A549 (cell line): ENCODE measurements around the gene CEP152. TPM values are rescaled to one million over a fixed set of nuclear protein-coding genes. Genes with fewer than 3 reads are reported as not detected.

ENCODE experiments used
- ATAC-seq, 2 experiments: fragments of 200-7000 bp in 1 of 2; fragments of >200 bp in 1 of 2; cut with Nextera tagmentation in 1 of 2; cut with Tn5 transposase in 1 of 2; 3 replicates each; pipeline versions ENCODE4 v1.8.0 to v1.9.1; 2018 to 2020; ENCODE audit warnings: mild to moderate bottlenecking in 1 of 2, moderate library complexity in 1 of 2
- CTCF ChIA-PET: fragments of 300-600 bp; sonication (Branson Sonifier 250); formaldehyde crosslinking; extraction: SDS; loops from one replicate; lab custom pipeline; 2021; ENCODE audit warnings: antibody characterized with exemption, inconsistent platforms; lab: Yijun Ruan, JAX
- POLR2A ChIA-PET: fragments of 350-600 bp; formaldehyde crosslinking; extraction: SDS; loops from one replicate; lab custom pipeline; 2021; ENCODE audit warnings: antibody characterized with exemption, inconsistent platforms; lab: Yijun Ruan, JAX
- DNase-seq, 2 experiments: peaks; one replicate each; pipeline versions ENCODE4 v3.0.0 to v3.0.0-alpha.2; 2011 to 2016; ENCODE audit warnings: low read depth in 1 of 2, low spot score in 1 of 2
- FAIRE-seq: peaks from 2 replicates; lab custom pipeline; 2011; peaks lifted over from hg19 to GRCh38; lab: Jason Lieb, UNC
- H3K27ac ChIP-seq, 2 experiments: fragments of >200 bp; sonication (Bioruptor Twin); formaldehyde crosslinking; 3 replicates each; pipeline ENCODE4 v1.5.1; 2016 to 2017
- H3K4me1 ChIP-seq: fragments of >200 bp; sonication (Bioruptor Twin); formaldehyde crosslinking; 3 replicates; pipeline ENCODE4 v1.6.1; 2016
- H3K4me2 ChIP-seq: fragments of >200 bp; sonication (Bioruptor Twin); formaldehyde crosslinking; 3 replicates; pipeline ENCODE4 v1.6.1; 2016
- H3K4me3 ChIP-seq: fragments of >200 bp; sonication (Bioruptor Twin); formaldehyde crosslinking; 3 replicates; pipeline ENCODE4 v1.5.1; 2016
- H3K9me3 ChIP-seq: fragments of >200 bp; sonication (Bioruptor Twin); formaldehyde crosslinking; 3 replicates; pipeline ENCODE4 v1.6.1; 2016
- ATOH8 ChIP-seq: fragments of 250-450 bp; sonication (Bioruptor Pico); IDR thresholded peaks from 2 replicates; pipeline ENCODE4 v1.5.0; 2020; ENCODE audit warnings: low read depth, mild to moderate bottlenecking, moderate library complexity
- CTCF ChIP-seq: fragments of >200 bp; sonication (Bioruptor Twin); formaldehyde crosslinking; IDR thresholded peaks from 3 replicates; pipeline ENCODE4 v1.5.1; 2016
- E2F6 ChIP-seq: IDR thresholded peaks from 2 replicates; pipeline ENCODE4 v1.6.1; 2012; ENCODE audit warnings: low read depth, borderline replicate concordance
- EHMT2 ChIP-seq: fragments of 200-600 bp; sonication (generic); IDR thresholded peaks from 2 replicates; pipeline ENCODE4 v1.6.1; 2016; ENCODE audit warnings: antibody characterized with exemption, low read depth, mild to moderate bottlenecking, moderate library complexity
- ESRRA ChIP-seq: fragments of 150-350 bp; IDR thresholded peaks from 2 replicates; pipeline ENCODE4 v1.6.1; 2014; ENCODE audit warnings: mild to moderate bottlenecking, low read length, borderline replicate concordance
- FOSB ChIP-seq: fragments of 250-450 bp; sonication (Bioruptor Pico); IDR thresholded peaks from 2 replicates; pipeline ENCODE4 v1.5.0; 2020; ENCODE audit warnings: mild to moderate bottlenecking, moderate library complexity
- FOSL2 ChIP-seq, 2 experiments: fragments of 450-650 bp in 1 of 2; fragments of >200 bp in 1 of 2; sonication (Bioruptor Twin) in 1 of 2; formaldehyde crosslinking; IDR thresholded peaks; 2 replicates each; pipeline versions ENCODE4 v1.5.0 to v1.6.1; 2016 to 2020; ENCODE audit warnings: mild to moderate bottlenecking in 1 of 2, moderate library complexity in 1 of 2
- GATA3 ChIP-seq: IDR thresholded peaks from 2 replicates; pipeline ENCODE4 v1.6.1; 2012; ENCODE audit warnings: borderline replicate concordance
- HDAC2 ChIP-seq: fragments of 200-600 bp; sonication (generic); IDR thresholded peaks from 2 replicates; pipeline ENCODE4 v1.6.1; 2016
- HMGXB4 ChIP-seq: fragments of 250-450 bp; sonication (Bioruptor Pico); IDR thresholded peaks from 2 replicates; pipeline ENCODE4 v1.5.0; 2021; ENCODE audit warnings: mild to moderate bottlenecking, moderate library complexity, borderline replicate concordance
- NR3C1 ChIP-seq: fragments of >200 bp; sonication (Bioruptor Twin); formaldehyde crosslinking; IDR thresholded peaks from 3 replicates; pipeline ENCODE4 v1.6.1; 2017
- POLR2AphosphoS2 ChIP-seq: conservative IDR thresholded peaks from 2 replicates; pipeline ENCODE4 v1.6.1; 2012; ENCODE audit warnings: low read length, improper control_type of control experiment, inconsistent platforms
- RCOR1 ChIP-seq: fragments of 150-350 bp; IDR thresholded peaks from 2 replicates; pipeline ENCODE4 v1.6.1; 2014; ENCODE audit warnings: antibody characterized with exemption, low read length, low read depth
- TP53 ChIP-seq: fragments of 250-450 bp; sonication (Bioruptor Pico); IDR thresholded peaks from 2 replicates; pipeline ENCODE4 v1.5.0; 2021; ENCODE audit warnings: mild to moderate bottlenecking, moderate library complexity
- USF2 ChIP-seq: fragments of 450-650 bp; IDR thresholded peaks from 2 replicates; pipeline ENCODE4 v1.6.1; 2014; ENCODE audit warnings: antibody characterized with exemption
- ZC3H11A ChIP-seq: fragments of 450-650 bp; IDR thresholded peaks from 2 replicates; pipeline ENCODE4 v1.6.1; 2014; ENCODE audit warnings: antibody characterized with exemption, mild to moderate bottlenecking
- ZFP36 ChIP-seq: fragments of 450-650 bp; IDR thresholded peaks from 2 replicates; pipeline ENCODE4 v1.6.1; 2014; ENCODE audit warnings: borderline replicate concordance; ENCODE audit not compliant: partially characterized antibody
- ZNF302 ChIP-seq: fragments of 250-450 bp; sonication (Bioruptor Pico); IDR thresholded peaks from 2 replicates; pipeline ENCODE4 v1.9.0; 2021; ENCODE audit warnings: inconsistent platforms, mild to moderate bottlenecking, moderate library complexity
- WGBS: methylation state at CpG from one replicate; pipeline ENCODE4 v1.1.6; 2017; ENCODE audit errors: missing lambda C conversion rate; 5-methylcytosine and 5-hydroxymethylcytosine counted together
- polyA plus RNA-seq, 4 experiments: library from polyadenylated mRNA; depleted of rRNA in 3 of 4; stranded (reverse); fragments of >200 nt; fragmentation: RNase III in 1 of 4; extraction: RNeasy Plus Mini Kit Qiagen cat#74134 plus additional on column Dnase treatment in 1 of 4; gene quantifications; 2 replicates in 3 of 4; 3 replicates in 1 of 4; pipeline ENCODE4 v1.2.3, GENCODE V29; 2011 to 2017

The CEP152 gene
- polyA plus RNA-seq, 2 of the 4 experiments (the other 2 are of a cell fraction) = 3.9 to 4.3 TPM

GRCh38 chr15:48766196-48766595 lies 44.7 kb downstream of the CEP152 start:
- CTCF ChIA-PET = no interaction called here
- no peak for FAIRE-seq
- Histone ChIP-seq H3K4me3 (no peak overlapping the region), H3K4me2 (no peak overlapping the region), H3K9me3 (no peaks in the 10 kb centered on the region), H3K27ac (no peak overlapping the region), H3K4me1 (peaks cover 15% of the 10 kb centered on the region)
- WGBS = 77% methylated on average over 4 of the region's 4 CpGs
- POLR2A ChIA-PET = no interaction called here
- peak in 1 of 2 experiments; percentile 2 for DNase-seq
- no peak for ATAC-seq
- TF ChIP-seq FOSB (CRISPR knock-in tag) = no peak
- no peak for TF ChIP-seq POLR2AphosphoS2
- TF ChIP-seq ZC3H11A = no peak
- no peak for TF ChIP-seq EHMT2
- no peak for TF ChIP-seq ZFP36
- no peak for TF ChIP-seq CTCF

- Histone ChIP-seq H3K4me2 (no peak overlapping the region), H3K4me1 (peaks cover 20% of the 10 kb centered on the region), H3K27ac (no peak overlapping the region), H3K4me3 (no peak overlapping the region), H3K9me3 (no peaks in the 10 kb centered on the region)
- no peak for TF ChIP-seq ATOH8
- no peak for TF ChIP-seq ESRRA
- TF ChIP-seq TP53 (CRISPR knock-in tag) = no peak
- TF ChIP-seq RCOR1 = no peak
- TF ChIP-seq USF2 = no peak
- no peak for TF ChIP-seq HMGXB4 (CRISPR knock-in tag)
- DNase-seq (no peak), FAIRE-seq (no peak), ATAC-seq (no peak)
- 83% methylated on average over 4 of the region's 4 CpGs for WGBS
- ChIA-PET POLR2A (no interaction called here), CTCF (no interaction called here)
Observed at GRCh38 chr15:48765022-48765421, 45.8 kb downstream of the CEP152 start.

GRCh38 chr15:48761393-48762158 lies 49.3 kb downstream of the CEP152 start:
- TF ChIP-seq ZNF302 (CRISPR knock-in tag) (no peak), ZC3H11A (no peak), FOSL2 (IDR thresholded peaks at IDR 0.05) (no peak), FOSL2 (CRISPR knock-in tag; IDR thresholded peaks at IDR 0.05) (no peak), E2F6 (no peak), POLR2AphosphoS2 (no peak), HDAC2 (no peak), NR3C1 (no peak), GATA3 (peak; percentile 66; the same call in 1 of the 2 replicates)
- peaks cover 22% of the 10 kb centered on the region for H3K4me1 ChIP-seq
- peak in 1 of 2 experiments; percentile 7 for DNase-seq
- FAIRE-seq = no peak
- H3K4me2 ChIP-seq = peak overlapping the region; percentile 16
- POLR2A ChIA-PET = no interaction called here
- H3K9me3 ChIP-seq = no peaks in the 10 kb centered on the region
- H3K27ac ChIP-seq = no peak overlapping the region
- CTCF ChIA-PET = no interaction called here
- 70% methylated on average over 2 of the region's 2 CpGs for WGBS
- H3K4me3 ChIP-seq = no peak overlapping the region
- no peak for ATAC-seq
